SHP77 treated with DMSO at 0.1 percent for 48 hours (cell line): Measurements from ENCODE around the gene TEX261.

Experiments
- DNase-seq: peaks from one replicate; lab custom pipeline; 2025; lab: John Stamatoyannopoulos, UW

TEX261 gene

GRCh38 chr2:70959271-70959761 is 35.4 kb downstream of the TEX261 start:
- no peak for DNase-seq

GRCh38 chr2:70958759-70959158 is 35.9 kb downstream of the TEX261 start:
- DNase-seq: no peak

- no peak for DNase-seq
Measured at GRCh38 chr2:70957798-70958197, 36.9 kb downstream of the TEX261 start.

GRCh38 chr2:70956141-70956540 is 38.5 kb downstream of the TEX261 start:
- no peak for DNase-seq

GRCh38 chr2:70954886-70955285 is 39.8 kb downstream of the TEX261 start:
- DNase-seq: no peak

GRCh38 chr2:70949086-70949485 is 45.6 kb downstream of the TEX261 start:
- DNase-seq: no peak

- no peak for DNase-seq
Measured at GRCh38 chr2:70948337-70949003, 46.2 kb downstream of the TEX261 start.

GRCh38 chr2:70947556-70948184 is 47.0 kb downstream of the TEX261 start:
- no peak for DNase-seq

GRCh38 chr2:70946832-70947442 is 47.7 kb downstream of the TEX261 start:
- DNase-seq: peak; percentile 38

- no peak for DNase-seq
Measured at GRCh38 chr2:70944111-70944690, 50.5 kb downstream of the TEX261 start.

- DNase-seq: no peak
Measured at GRCh38 chr2:70943205-70943871, 51.3 kb downstream of the TEX261 start.

GRCh38 chr2:70942396-70943204 is 52.1 kb downstream of the TEX261 start:
- DNase-seq: no peak

GRCh38 chr2:70941701-70942100 is 53.0 kb downstream of the TEX261 start:
- no peak for DNase-seq

GRCh38 chr2:70941186-70941585 is 53.5 kb downstream of the TEX261 start:
- no peak for DNase-seq

GRCh38 chr2:70939839-70940580 is 54.7 kb downstream of the TEX261 start:
- no peak for DNase-seq

- no peak for DNase-seq
Measured at GRCh38 chr2:70939001-70939838, 55.5 kb downstream of the TEX261 start.

GRCh38 chr2:70938586-70938950 is 56.1 kb downstream of the TEX261 start:
- DNase-seq: no peak

- no peak for DNase-seq
Measured at GRCh38 chr2:70937866-70938585, 56.6 kb downstream of the TEX261 start.
